ENCODE results near the gene MDM4.

GRCh38 chr1:204576422-204576821 lies 60.2 kb downstream of the MDM4 start:
- TF ChIP-seq, protein P1, sequence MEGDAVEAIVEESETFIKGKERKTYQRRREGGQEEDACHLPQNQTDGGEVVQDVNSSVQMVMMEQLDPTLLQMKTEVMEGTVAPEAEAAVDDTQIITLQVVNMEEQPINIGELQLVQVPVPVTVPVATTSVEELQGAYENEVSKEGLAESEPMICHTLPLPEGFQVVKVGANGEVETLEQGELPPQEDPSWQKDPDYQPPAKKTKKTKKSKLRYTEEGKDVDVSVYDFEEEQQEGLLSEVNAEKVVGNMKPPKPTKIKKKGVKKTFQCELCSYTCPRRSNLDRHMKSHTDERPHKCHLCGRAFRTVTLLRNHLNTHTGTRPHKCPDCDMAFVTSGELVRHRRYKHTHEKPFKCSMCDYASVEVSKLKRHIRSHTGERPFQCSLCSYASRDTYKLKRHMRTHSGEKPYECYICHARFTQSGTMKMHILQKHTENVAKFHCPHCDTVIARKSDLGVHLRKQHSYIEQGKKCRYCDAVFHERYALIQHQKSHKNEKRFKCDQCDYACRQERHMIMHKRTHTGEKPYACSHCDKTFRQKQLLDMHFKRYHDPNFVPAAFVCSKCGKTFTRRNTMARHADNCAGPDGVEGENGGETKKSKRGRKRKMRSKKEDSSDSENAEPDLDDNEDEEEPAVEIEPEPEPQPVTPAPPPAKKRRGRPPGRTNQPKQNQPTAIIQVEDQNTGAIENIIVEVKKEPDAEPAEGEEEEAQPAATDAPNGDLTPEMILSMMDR (IDR thresholded peaks at IDR 0.05) = no peak
- TF ChIP-seq POLR2A (IDR thresholded peaks at IDR 0.05) = no peak
